HG02852 (cell line): ENCODE data around the gene MTRF1L.
"Not testable (repeated sequence)": the region's sequence is repeated elsewhere in the genome, so short reads cannot be mapped to it uniquely, and the experiment has no call there.

ENCODE experiments used
- ATAC-seq: cut with Tn5 transposase; IDR thresholded peaks from one replicate; pipeline ENCODE4 v1.9.1; 2021; ENCODE audit warnings: mild to moderate bottlenecking, moderate library complexity; ENCODE audit not compliant: unreplicated experiment

MTRF1L gene

GRCh38 chr6:152975204-152975915, 27.1 kb downstream of the MTRF1L start:
- ATAC-seq: peak; percentile 61

- ATAC-seq: no peak
Observed at GRCh38 chr6:152973916-152974315, 28.6 kb downstream of the MTRF1L start.

DNA sequence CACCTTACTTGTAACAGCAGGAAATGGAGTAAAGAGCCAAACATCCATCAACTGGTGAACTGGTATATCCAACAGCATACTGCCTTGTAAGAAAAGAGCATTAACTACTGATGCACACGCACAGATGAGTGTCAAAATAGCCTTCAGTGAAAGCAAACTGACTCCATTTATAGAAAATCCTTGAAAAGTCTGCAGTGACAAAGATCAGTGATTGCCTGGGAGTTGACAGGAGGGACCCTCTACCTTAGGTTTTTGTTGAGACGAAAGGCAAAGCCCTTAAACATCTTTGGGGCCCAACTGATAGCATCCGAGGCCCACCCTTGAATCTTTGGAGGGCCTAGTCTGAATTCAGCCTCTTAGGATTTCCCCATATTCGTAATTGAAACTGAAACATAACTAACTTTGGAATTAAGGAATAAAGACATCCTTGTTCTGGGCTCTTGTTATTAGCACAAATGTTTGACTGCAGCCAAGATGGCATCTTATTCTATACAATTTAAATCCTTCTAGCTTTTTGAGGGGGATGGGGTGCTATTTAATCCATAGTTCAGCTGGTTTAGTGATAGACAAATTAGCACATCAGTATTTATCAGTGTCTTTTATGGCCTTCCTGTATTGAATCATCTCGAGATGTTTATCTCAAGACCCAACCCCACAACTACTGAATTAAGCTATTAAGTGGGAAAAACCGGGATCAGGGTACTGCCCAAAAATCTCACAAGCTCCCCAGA, 32.7 kb downstream of the MTRF1L start:
- no peak for ATAC-seq

DNA sequence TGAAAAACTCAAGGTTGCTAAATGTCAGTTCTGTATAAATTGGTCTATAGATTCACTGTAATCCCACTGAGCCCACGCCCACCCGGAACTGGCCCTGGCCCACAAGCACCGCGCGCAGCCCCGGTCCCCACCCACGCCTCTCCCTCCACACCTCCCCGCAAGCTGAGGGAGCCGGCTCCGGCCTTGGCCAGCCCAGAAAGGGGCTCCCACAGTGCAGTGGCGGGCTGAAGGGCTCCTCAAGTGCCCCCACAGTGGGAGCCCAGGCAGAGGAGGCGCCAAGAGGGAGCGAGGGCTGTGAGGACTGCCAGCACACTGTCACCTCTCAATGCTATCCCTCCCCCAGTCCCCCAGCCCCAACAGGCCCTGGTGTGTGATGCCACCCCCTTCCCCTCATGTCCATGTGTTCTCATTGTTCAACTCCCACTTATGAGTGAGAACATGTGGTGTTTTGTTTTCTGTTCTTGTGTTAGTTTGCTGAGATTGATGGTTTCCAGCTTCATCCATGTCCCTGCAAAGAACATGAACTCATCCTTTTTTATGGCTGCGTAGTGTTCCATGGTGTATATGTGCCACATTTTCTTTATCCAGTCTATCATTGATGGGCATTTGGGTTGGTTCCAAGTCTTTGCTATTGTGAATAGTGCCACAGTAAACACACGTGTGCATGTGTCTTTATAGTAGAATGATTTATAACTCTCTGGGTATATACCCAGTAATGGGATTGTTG, 36.2 kb downstream of the MTRF1L start:
- not testable (repeated sequence) for ATAC-seq

DNA sequence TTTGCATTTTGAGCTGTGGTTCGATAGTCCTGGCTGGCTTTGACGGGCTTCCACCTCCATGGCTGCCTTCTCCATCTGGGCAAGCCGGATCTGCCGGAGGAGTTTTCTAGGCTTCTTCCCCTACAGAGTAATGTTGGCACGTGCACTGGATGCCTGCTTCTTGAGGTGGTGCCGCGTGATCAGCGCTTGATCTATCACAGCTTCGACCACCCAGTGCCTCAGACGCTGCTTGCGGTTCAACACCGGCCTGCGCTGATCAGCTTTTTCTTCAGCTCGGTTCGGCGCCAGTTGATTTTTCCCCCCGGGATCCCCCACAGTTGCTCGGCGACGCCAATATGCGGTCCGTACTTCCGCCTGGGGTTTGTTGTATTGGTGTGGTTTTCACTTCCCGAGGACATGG, 43.2 kb downstream of the MTRF1L start:
- ATAC-seq: no peak

GRCh38 chr6:152957796-152958195, 44.7 kb downstream of the MTRF1L start:
- ATAC-seq: no peak

DNA sequence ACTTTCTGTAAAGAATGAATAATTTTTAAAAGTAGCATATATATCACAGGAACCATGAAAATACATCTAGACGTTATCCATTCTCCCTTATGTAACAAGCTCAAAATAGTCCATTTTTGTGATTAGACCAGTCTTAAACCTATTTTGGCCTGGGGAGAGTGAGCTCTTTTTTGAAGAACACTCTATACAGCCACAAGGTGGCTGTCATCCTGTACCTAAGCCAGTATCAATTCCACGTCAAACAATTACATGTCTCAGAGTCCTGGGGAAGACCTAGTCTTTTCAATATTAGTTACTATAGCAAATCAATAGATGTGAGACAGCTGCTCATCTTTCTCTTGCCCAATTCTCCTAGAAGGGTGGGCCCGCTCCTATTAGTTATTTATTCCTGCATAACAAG, 48.1 kb downstream of the MTRF1L start:
- no peak for ATAC-seq

GRCh38 chr6:152952866-152953509, 49.5 kb downstream of the MTRF1L start:
- no peak for ATAC-seq

- ATAC-seq: no peak
Observed at GRCh38 chr6:152952045-152952444, 50.5 kb downstream of the MTRF1L start.

- no peak for ATAC-seq
Observed at GRCh38 chr6:152950240-152950639, 52.3 kb downstream of the MTRF1L start.

DNA sequence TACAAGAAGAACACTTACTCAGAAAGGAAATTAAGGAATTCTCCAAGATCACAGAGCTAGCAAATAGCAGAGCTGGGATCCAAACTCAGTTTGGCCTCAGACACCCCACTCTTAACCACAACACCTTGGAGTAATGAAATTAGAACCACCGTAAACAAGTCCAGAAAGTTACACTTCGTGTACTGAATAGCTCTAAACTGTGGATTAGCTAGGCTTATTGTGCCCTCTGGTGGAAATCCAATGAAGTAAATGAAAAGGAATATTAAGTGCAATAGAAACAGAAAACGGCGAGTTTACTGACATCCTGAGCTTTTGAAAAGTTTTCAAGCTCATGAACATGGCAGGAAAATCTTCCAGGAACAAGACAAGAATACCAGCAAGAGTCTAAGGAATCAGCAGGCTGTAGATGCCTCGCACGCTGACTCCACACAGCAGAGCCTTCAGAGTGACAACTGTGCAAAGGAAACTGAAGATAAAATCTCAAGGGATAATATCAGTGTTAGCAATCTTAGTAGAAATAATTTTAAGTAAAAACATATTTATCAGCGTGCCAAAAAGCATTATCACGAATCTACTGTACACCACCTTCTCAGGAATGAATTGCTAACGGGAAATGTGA, 54.2 kb downstream of the MTRF1L start:
- ATAC-seq: peak; percentile 79

GRCh38 chr6:152946995-152947394, 55.5 kb downstream of the MTRF1L start:
- ATAC-seq: no peak

DNA sequence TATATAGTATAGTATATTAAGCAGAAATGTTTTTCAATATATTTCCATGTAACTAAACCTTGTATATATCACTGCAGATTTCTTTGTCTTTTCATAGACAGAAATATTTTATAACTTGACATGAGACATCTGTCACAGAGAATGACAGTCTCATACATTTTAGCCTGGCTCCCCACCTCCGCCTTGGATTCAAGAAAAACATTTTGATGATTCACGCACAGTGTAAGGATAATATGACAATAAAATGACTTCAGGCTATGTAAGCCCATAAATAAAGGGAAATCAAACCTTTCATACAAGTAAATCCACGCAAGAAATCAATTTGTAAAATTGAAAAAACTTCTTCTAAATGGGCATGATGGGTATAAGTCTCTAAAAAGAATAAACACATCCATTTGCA, 56.0 kb downstream of the MTRF1L start:
- no peak for ATAC-seq

DNA sequence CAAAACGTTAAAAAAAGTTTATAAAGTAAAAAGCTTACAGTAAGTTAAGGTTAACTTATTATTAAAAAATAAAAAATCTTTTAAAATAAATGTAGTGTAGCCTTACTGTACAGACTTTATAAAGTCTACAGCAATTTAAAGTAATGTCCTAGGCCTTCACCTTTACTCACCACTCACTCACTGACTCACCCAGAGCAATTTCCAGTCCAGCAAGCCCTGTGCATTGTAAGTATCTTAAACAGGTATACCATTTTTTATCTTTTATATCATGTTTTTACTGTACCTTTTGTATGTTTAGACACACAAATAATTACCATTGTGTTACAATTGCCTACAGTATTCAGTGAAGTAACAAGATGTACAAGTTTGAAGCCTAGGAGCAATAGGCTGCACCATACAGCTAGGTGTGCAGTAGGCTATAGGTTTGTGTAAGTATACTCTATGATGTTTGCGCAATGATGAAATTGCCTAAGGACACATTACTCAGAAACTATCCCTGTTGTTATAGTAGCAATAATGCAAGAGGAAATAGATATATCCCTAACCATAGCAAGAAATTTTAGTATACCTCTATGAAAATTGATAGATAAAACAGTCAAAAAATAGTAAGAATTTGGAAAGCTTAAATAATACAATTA, 59.1 kb downstream of the MTRF1L start:
- ATAC-seq: no peak

DNA sequence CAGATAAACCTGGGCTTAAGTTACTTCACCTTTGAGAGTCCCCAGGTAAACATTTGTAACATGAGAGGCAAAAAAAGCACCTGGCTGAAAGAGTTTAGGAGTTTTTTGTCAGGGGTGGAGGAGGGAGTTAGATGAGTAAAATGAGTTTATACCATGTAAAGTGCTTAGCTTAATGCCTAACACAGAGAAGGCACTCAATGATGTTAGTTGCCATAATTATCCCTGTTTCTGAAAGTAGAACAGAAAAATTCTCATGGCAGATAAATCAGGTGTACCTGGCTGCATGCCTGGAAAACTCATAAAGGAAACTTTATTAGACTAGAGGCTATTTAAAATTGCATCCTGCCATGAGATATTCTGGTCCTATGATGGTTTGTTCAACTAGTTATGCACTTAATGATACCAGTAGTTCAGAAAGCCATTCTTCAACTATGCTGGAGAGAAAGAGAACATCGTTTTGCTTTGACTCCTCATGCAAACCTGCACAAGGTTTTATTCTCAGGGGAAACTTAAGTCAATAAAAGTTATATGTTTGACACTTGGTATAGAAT, 60.1 kb downstream of the MTRF1L start:
- no peak for ATAC-seq

DNA sequence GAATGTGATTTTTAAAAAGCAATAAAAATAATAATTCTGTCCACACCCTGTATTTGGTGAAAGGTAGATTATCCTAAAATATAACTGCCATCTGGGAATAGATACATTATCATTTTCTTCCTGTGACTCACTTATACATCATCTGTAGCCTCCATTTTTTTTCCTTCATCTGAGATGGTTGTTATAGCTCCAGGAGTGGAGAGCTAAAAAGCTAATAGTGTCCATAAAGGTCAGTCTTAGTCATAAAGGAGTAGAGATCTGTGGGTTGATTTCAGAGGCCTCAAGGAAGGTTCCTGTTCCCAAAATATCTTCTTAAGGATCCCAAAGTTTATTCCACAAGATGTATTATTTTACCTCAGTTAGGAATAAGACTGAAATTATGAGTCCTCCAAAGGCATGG, 60.8 kb downstream of the MTRF1L start:
- ATAC-seq: no peak
